ENCODE results near the gene S100P. TPM values are rescaled to one million over a fixed set of nuclear protein-coding genes. Genes with fewer than 3 reads are reported as not detected.
A peak's percentile ranks its signal among the peaks of the same experiment; 100 is the strongest.

Gene S100P
- total RNA-seq, 2 donors from 2014 or later, result 18.0 to 84.6 TPM

DNA sequence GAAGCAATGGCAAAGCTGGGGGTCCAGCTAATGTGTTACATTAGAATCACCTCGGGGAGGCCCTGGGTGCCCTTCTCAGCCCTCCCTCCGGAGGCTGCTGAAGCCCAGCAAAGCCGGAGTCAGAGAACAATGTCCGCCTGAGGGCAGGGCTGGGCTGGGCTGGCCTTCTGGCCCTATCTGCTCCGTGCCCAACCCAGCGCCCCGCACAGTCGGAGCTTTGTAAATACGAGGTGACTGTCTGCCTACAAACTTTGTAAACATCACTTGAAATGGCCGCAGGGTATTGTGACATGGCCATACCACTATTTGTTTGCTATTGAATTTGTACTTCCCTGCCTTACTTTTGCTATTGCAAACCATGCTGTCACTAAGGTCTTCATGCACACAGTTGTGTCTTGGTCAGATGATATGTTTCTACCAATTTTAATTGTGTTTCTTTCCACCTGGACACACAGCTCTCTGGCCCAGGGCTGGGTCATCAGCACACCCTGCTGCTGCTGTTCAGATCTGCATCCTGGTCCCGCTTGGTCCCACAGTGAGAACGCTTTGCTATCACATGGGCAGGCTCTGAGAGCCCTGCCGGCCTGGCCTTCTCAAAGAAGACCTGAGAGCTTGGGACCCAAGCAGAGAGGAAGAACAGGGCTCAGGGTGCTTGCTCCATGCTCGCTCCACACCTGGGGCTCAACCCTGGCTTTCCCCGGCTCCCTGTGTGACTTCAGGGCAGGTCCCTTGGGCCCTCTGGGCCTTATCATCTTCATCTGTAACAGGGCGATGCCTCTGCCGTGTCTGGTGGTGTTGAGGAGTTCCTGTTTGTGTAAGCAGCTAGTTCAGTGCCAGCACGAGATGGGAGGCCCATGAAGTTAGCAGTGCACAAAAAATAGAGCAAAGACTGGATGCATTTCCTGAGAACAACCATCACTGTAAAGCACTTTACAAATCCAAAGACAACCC lies 2.3 kb downstream of the S100P start:
- DNase-seq, result peak; percentile 55 to 56
- Mint-ChIP-seq H3K27me3 (ENCODE audit: low read depth) (no peaks in the 10 kb centered on the region), H3K9me3 (no peaks in the 10 kb centered on the region), H3K27ac (peak overlapping the region; percentile 96), H3K36me3 (ENCODE audit: insufficient read depth in 2 of 2) (peaks cover 2 to 3% of the 10 kb centered on the region in 2 donors), H3K4me1 (ENCODE audit: low read depth) (peaks cover 81% of the 10 kb centered on the region), H3K4me3 (peak overlapping the region; percentile 81 to 85)
- ATAC-seq (replicated peaks in 1 of 2), result peak; percentile 82 to 84

DNA sequence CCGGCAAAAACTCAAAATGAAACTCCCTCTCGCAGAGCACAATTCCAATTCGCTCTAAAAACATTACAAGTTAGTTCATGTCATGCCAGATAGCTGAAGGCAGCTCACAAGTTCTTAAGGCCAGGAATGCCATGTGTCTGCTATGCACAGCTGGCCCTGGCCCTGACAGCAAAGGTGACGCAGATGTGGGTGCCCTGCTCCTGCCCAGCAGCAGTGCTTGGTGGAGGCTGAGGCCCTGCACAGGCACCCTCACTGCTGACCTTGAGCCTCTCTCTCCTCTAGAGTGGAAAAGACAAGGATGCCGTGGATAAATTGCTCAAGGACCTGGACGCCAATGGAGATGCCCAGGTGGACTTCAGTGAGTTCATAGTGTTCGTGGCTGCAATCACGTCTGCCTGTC lies 2.9 kb downstream of the S100P start:
- Mint-ChIP-seq H3K4me1 (ENCODE audit: low read depth) (peaks cover 77% of the 10 kb centered on the region), H3K4me3 (peak overlapping the region; percentile 81 to 85), H3K36me3 (ENCODE audit: insufficient read depth in 2 of 2) (peaks cover 3 to 5% of the 10 kb centered on the region in 2 donors), H3K9me3 (no peaks in the 10 kb centered on the region), H3K27ac (peak overlapping the region; percentile 96), H3K27me3 (ENCODE audit: low read depth) (no peaks in the 10 kb centered on the region)
- ATAC-seq (replicated peaks in 1 of 2) (peak; percentile 66 to 68), DNase-seq (no peak)

- ATAC-seq (replicated peaks in 1 of 2), result no peak
These were observed 3.5 kb downstream of the S100P start for GRCh38 chr4:6697131-6697530.

GRCh38 chr4:6699388-6699787 lies 5.7 kb downstream of the S100P start:
- Mint-ChIP-seq H3K9me3 (no peaks in the 10 kb centered on the region), H3K4me3 (no peak overlapping the region), H3K27me3 (ENCODE audit: low read depth) (no peaks in the 10 kb centered on the region), H3K4me1 (ENCODE audit: low read depth) (peaks cover 69% of the 10 kb centered on the region), H3K36me3 (ENCODE audit: insufficient read depth in 2 of 2) (peaks cover 6 to 12% of the 10 kb centered on the region in 2 donors), H3K27ac (peak overlapping the region; percentile 8)
- no peak for ATAC-seq (replicated peaks in 1 of 2)
- DNase-seq, result no peak

More at GRCh38 chr4:6697131-6697530, 3.5 kb downstream of the S100P start:
- Mint-ChIP-seq H3K27ac (peak overlapping the region; percentile 96), H3K27me3 (ENCODE audit: low read depth) (no peaks in the 10 kb centered on the region), H3K4me3 (peak overlapping the region; percentile 81 to 85), H3K9me3 (no peaks in the 10 kb centered on the region), H3K4me1 (ENCODE audit: low read depth) (peaks cover 77% of the 10 kb centered on the region), H3K36me3 (ENCODE audit: insufficient read depth in 2 of 2) (peaks cover 3 to 7% of the 10 kb centered on the region in 2 donors)
- DNase-seq, result no peak

GRCh38 chr4:6699903-6700302 lies 6.2 kb downstream of the S100P start:
- Mint-ChIP-seq H3K9me3 (peaks cover 0 to under 1% of the 10 kb centered on the region in 2 donors), H3K4me3 (no peak overlapping the region), H3K27me3 (ENCODE audit: low read depth) (no peaks in the 10 kb centered on the region), H3K36me3 (ENCODE audit: insufficient read depth in 2 of 2) (peaks cover 6 to 17% of the 10 kb centered on the region in 2 donors), H3K27ac (peak overlapping the region; percentile 8), H3K4me1 (ENCODE audit: low read depth) (peaks cover 69% of the 10 kb centered on the region)
- no peak for ATAC-seq (replicated peaks in 1 of 2)
- no peak for DNase-seq

- peaks cover 8 to 20% of the 10 kb centered on the region in 2 donors for H3K36me3 Mint-ChIP-seq (ENCODE audit: insufficient read depth in 2 of 2)
These were observed 7.7 kb downstream of the S100P start for GRCh38 chr4:6701371-6701770.

DNA sequence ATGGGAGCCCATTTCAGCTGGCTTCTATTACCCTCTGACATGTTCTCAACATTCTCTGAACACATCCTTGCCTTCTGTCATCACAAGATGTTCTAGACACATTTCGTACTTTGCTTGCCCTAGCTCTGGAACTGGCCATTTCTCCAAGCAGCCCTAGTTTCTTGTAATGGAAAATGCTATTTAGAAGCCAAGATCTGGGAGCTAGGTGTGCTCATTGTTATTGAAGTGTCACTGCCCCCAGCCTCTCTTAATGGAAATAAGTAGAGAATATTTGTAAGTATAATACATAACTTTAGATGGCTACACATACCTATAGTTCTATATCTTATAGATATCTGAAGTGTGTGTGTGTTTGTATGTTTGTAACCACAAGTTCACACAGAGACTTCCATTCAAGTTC lies 9.1 kb downstream of the S100P start:
- Mint-ChIP-seq H3K27ac (peak overlapping the region; percentile 55), H3K4me3 (no peak overlapping the region), H3K4me1 (ENCODE audit: low read depth) (peaks cover 69% of the 10 kb centered on the region), H3K27me3 (ENCODE audit: low read depth) (no peaks in the 10 kb centered on the region), H3K36me3 (ENCODE audit: insufficient read depth in 2 of 2) (peaks cover 10 to 29% of the 10 kb centered on the region in 2 donors), H3K9me3 (peaks cover 0 to 2% of the 10 kb centered on the region in 2 donors)
- DNase-seq, result no peak
- no peak for ATAC-seq (replicated peaks in 1 of 2)

More at GRCh38 chr4:6701371-6701770, 7.7 kb downstream of the S100P start:
- Mint-ChIP-seq H3K27me3 (ENCODE audit: low read depth) (no peaks in the 10 kb centered on the region), H3K27ac (no peak overlapping the region), H3K9me3 (peaks cover 0 to 2% of the 10 kb centered on the region in 2 donors), H3K4me3 (no peak overlapping the region), H3K4me1 (ENCODE audit: low read depth) (peaks cover 69% of the 10 kb centered on the region)
- no peak for ATAC-seq (replicated peaks in 1 of 2)
- DNase-seq, result peak; percentile 49 to 54

DNA sequence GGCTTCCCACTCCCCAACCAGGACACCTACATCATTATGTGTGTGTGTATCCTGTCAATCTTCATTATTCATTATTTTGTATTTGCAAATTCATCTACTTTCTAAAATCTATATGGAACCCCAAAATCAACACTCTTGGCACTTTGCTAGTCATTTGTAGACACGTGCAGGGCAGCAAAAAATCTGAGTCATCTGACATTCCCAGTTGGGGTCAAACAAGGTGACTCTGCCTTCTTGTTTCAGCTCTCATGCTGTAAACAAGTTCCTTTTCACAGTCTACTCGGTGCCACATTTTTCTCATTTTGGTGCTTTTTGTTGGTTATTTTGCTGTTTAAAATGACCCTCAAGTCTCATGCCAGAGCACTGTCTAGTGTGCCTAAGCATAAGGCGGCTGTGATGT lies 10.1 kb downstream of the S100P start:
- ATAC-seq (replicated peaks in 1 of 2) (peak; percentile 54 to 60), DNase-seq (peak in 1 of 2 donors; percentile 33)
- Mint-ChIP-seq H3K27ac (peak overlapping the region; percentile 85), H3K36me3 (ENCODE audit: insufficient read depth in 2 of 2) (peaks cover 16 to 36% of the 10 kb centered on the region in 2 donors), H3K4me3 (peak overlapping the region; percentile 48 to 70), H3K27me3 (ENCODE audit: low read depth) (no peaks in the 10 kb centered on the region), H3K9me3 (peaks cover 0 to 2% of the 10 kb centered on the region in 2 donors), H3K4me1 (ENCODE audit: low read depth) (peaks cover 72% of the 10 kb centered on the region)

DNA sequence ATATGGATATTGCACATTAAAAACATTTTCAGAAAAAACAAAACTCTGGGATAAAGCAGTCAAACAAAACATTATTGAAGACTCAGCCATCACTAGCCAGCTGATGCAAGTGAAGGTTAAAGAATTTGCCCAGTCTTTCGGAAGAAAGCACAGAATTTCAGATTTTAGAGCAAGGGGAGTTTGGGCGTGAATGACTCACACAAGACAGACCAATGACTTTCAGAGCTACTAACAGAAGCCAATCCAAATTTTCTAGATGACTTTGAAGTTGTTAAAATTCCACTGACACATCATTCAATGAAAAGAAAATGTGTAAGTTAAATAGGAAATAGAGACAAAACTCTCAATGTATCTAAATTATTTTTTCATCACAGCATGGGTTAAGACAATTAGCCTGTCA lies 12.0 kb downstream of the S100P start:
- ATAC-seq (replicated peaks in 1 of 2) (peak; percentile 41 to 44), DNase-seq (peak; percentile 25 to 33)
- Mint-ChIP-seq H3K4me1 (ENCODE audit: low read depth) (peaks cover 66% of the 10 kb centered on the region), H3K27me3 (ENCODE audit: low read depth) (no peaks in the 10 kb centered on the region), H3K9me3 (peaks cover 0 to 2% of the 10 kb centered on the region in 2 donors), H3K36me3 (ENCODE audit: insufficient read depth in 2 of 2) (peaks cover 20 to 42% of the 10 kb centered on the region in 2 donors), H3K4me3 (peak overlapping the region; percentile 70 to 97), H3K27ac (peak overlapping the region; percentile 85)

DNA sequence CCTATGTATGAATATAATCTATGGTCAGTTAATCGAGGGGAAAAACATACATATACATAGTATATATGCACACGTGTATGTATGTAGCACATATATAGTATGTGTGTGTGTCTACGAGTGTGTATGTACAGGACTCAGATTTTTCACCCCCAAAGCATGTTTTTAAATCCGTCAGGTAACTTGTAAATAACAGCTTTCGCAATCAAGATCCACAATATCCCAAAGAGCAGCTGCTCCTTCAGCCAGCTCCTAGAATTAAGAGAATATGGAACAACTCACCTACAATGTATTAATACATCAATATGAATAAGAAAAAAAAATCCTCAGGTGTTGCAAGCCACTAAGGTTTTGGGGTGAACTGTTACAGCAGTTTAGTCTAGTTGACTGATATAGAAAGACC lies 12.5 kb downstream of the S100P start:
- Mint-ChIP-seq H3K9me3 (peaks cover 0 to 2% of the 10 kb centered on the region in 2 donors), H3K36me3 (ENCODE audit: insufficient read depth in 2 of 2) (peaks cover 19 to 41% of the 10 kb centered on the region in 2 donors), H3K27ac (peak overlapping the region; percentile 85), H3K27me3 (ENCODE audit: low read depth) (no peaks in the 10 kb centered on the region), H3K4me1 (ENCODE audit: low read depth) (peaks cover 71% of the 10 kb centered on the region), H3K4me3 (peak overlapping the region; percentile 70 to 97)
- DNase-seq (no peak), ATAC-seq (replicated peaks in 1 of 2) (peak in 1 of 2 donors; percentile 2)

DNA sequence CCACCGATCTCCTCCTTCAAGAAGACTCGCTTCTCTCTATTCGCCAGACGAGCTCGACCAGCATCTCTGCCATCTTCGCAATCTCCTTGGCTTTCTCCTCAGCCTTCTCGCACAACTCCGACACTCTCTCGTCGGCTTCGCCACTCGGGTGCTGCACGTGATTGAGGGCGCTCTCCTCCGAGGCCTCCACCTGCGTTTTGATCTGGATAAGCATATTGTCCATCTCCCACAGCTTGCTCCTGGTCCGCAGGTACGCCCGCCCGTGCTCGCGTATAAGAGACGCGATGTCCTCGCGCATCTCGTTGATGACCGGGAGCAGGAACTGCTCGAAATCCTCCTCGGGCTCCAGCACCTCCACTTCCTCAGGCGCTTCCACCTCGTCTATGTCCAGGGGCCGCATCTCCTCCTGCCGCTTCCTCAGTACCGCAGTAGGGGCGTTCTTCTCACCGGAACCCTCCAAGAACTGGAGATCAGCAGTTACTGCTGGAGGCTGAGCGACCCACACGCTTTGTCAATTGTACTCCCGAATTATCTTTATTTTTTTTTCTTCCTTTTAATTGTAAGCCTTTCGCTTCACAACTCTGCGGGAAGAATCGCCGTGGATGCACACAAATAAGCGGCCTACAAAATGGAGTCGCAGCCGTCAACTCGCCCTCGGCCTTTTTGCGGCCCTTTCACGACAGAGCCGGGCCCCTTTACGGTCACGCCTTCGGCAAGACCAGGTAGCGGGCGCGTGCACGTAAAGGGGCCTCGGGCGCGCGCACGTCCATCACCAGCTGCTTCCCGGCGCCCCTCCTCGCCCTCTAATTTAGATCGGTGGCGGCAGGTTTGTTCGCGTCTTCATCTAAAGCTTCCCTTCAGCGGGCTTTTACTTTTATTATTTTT lies 15.8 kb downstream of the S100P start, which contains the start of gene MRFAP1L1:
MRFAP1L1 (minus strand) TSS at position 636 of the 885 bp plus-strand sequence; CDS start at position 400, 236 bp downstream.
- Mint-ChIP-seq H3K4me1 (ENCODE audit: low read depth) (peaks cover 58% of the 10 kb centered on the region), H3K4me3 (peak within 1 kb of the TSS; percentile 94 to 97), H3K9me3 (peaks cover 0 to 2% of the 10 kb centered on the region in 2 donors), H3K36me3 (ENCODE audit: insufficient read depth in 2 of 2) (peaks cover 16 to 29% of the 10 kb centered on the region in 2 donors), H3K27ac (peak within 1 kb of the TSS; percentile 99), H3K27me3 (ENCODE audit: low read depth) (no peaks in the 10 kb centered on the region)
- ATAC-seq (replicated peaks in 1 of 2) (peak; percentile 74 to 79), DNase-seq (peak; percentile 95 to 98)

DNA sequence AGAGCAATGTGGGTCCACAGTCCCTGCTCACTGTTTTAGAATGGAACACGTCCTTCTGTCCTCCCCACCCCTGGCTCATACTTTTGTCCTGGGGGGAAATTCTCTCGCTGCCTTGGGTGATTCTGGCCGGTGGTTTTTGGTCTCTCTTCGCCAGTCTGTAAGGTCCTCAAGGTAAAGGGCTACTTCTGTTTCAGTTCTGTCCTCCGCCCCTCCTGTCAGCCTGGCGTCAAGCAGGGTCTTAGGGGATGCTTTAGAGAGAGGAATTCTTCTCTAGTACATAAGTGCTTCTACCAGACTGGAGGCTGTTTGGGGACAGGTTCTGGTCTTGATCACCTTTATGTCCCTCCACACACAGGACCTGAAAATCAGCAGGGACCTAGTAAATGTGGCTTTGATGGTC lies 16.6 kb downstream of the S100P start:
- DNase-seq, result no peak
- no peak for ATAC-seq (replicated peaks in 1 of 2)
- H3K27ac Mint-ChIP-seq, result peak overlapping the region; percentile 99
- H3K9me3 Mint-ChIP-seq, result no peaks in the 10 kb centered on the region
- H3K27me3 Mint-ChIP-seq (ENCODE audit: low read depth), result no peaks in the 10 kb centered on the region
- H3K4me1 Mint-ChIP-seq (ENCODE audit: low read depth), result peaks cover 55% of the 10 kb centered on the region
- H3K36me3 Mint-ChIP-seq (ENCODE audit: insufficient read depth in 2 of 2), result peaks cover 14 to 24% of the 10 kb centered on the region in 2 donors
- peak overlapping the region; percentile 94 to 97 for H3K4me3 Mint-ChIP-seq
